Hippocampal formation (tissue), 2 donors: ENCODE data around the gene GORAB.

Experiments
- DNase-seq, 2 donors: peaks; one replicate each; lab custom pipeline; 2025; lab: John Stamatoyannopoulos, UW

GORAB gene

DNA sequence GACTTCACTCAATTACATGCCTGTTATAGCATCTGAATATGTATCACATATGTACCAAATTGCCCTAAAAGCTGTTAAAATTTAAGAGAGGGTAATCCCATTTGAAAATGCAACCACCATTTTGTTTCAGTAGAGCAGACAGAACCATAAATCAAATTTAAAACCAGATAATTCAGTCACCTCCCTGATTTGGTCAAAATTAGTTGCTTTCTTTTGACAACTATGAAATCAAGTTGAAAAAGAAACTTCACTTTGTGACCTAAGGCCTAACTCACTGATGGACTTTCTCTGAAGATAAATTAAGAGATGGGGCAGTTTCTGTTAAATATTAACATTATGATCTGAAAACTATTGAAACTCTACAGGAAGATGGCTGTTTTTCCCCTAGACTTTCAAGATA is 6.7 kb downstream of the GORAB start:
- no peak for DNase-seq

DNA sequence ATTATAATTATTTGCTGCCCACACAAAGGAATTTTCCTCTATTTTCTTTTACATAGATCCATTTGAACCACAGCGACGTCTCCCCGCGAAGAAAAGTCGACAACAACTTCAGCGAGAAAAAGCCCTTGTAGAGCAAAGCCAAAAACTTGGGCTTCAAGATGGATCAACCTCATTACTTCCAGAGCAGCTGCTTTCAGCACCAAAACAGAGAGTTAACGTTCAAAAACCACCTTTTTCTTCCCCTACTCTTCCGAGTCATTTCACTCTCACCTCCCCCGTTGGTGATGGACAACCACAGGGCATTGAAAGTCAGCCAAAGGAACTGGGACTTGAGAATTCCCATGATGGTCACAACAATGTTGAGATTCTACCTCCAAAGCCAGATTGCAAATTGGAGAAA is 7.2 kb downstream of the GORAB start:
- DNase-seq = no peak

- DNase-seq = no peak
Measured at GRCh38 chr1:170544624-170545023, 12.7 kb downstream of the GORAB start.

DNA sequence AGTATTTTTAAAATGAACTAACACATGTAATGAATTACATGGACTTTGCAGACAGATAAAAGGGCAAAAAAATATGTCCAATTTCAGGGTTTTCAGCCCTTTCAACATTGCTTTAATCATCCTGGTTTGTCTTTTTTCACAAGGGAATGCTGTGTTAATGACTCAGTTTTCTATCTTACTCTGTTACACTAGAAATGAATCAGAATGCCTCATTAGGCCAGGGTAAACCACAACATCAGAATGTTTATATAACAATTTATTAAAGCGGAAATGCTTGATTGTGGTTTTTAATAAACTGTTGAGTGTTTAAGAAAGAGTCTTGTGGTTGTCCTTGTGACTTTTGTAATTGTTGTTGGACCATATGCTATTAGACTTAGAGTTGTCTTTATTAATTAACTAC is 13.5 kb downstream of the GORAB start:
- DNase-seq = no peak

DNA sequence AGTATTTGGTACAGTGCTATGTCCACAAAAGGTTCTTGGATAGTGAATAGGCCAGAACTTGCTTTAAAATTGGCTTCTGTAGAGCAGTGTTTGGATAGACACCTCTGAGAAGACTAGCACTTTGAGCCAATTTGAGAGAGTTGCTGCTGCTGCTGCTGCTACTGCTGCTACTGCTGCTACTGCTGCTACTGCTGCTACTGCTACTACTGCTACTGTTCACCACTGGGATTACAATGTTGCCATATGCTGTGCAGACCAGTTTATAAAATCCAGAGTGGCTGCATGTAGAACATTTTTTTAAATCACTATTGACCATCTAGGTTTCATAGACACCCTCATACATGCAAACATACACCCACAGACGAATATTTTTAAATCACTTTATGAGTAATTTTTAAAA is 15.3 kb downstream of the GORAB start:
- DNase-seq = no peak

GRCh38 chr1:170548497-170548896 is 16.5 kb downstream of the GORAB start:
- no peak for DNase-seq

- no peak for DNase-seq
Measured at GRCh38 chr1:170555370-170555769, 23.4 kb downstream of the GORAB start.

- no peak for DNase-seq
Measured at GRCh38 chr1:170556917-170557316, 25.0 kb downstream of the GORAB start.

DNA sequence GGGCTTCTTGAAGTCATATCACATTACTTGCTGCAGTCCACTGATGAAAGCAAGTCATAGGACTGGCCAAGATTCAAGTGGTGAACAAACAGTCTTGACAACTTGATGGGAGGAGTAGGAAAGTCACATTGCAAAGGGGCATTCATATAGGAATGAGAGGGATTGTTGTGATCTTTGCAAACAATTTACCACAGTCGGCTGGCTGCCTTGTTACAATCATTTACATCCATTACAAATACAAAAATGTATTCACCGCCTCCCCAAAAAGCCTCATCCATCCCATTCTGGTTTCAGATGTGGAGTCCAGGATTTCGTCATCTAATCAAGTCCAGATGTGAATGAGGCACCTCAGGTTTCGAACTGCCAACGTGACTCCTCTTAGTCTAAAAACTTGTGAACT is 26.8 kb downstream of the GORAB start:
- DNase-seq = no peak

GRCh38 chr1:170559166-170559565 is 27.2 kb downstream of the GORAB start:
- no peak for DNase-seq

- DNase-seq = no peak
Measured at GRCh38 chr1:170560681-170561285, 28.8 kb downstream of the GORAB start.

DNA sequence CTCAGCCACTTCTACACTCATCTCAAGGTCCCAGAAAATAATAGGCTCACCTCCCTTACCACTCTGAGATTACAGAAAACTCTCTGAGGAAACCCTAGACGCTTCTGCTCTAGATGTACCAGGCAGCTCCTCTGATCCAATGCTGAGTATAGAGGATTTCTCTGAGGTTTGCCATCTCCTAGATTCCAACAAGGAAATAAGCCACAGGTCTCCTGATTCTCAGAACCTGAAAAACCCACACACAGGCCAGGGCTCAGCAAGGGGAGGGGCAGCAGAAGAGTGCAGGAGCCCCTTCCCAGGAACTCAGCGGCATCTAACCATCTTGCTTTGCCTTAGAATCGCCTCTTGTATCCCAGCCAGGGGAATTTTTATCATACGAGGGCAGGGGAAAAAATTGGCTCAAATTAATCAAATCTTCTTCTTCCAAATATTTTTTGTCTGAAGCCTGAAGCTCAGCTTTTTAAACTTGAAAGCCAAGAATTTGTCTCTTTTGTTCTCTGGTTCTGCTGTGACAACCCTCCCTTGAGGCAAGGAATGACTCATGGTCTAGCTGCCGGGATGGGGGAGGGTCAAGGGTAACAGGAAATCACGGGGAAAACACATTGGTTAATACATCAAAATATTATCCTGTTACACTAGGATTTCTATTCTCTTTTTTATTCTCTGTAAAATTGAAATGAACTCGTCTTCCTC is 30.8 kb downstream of the GORAB start:
- no peak for DNase-seq

- DNase-seq = no peak
Measured at GRCh38 chr1:170567214-170567613, 35.2 kb downstream of the GORAB start.

- DNase-seq = no peak
Measured at GRCh38 chr1:170568197-170568596, 36.2 kb downstream of the GORAB start.

DNA sequence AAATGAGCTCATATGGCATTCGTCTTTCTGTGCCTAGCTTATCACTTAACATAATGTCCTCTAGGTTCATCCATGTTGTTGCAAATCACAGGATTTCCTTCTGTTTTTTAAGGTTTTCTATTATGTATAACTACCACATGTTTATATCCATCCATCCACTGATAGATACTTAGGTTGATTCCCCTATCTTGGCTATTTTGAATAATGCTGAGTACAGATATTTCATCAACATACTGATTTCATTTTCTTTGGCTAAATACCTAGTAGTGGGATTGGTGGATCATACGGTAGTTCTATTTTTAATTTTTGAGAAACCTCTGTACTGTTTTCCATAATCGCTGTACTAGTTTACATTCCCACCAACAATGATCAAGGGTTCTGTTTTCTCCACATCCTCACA is 45.0 kb downstream of the GORAB start:
- DNase-seq = no peak

DNA sequence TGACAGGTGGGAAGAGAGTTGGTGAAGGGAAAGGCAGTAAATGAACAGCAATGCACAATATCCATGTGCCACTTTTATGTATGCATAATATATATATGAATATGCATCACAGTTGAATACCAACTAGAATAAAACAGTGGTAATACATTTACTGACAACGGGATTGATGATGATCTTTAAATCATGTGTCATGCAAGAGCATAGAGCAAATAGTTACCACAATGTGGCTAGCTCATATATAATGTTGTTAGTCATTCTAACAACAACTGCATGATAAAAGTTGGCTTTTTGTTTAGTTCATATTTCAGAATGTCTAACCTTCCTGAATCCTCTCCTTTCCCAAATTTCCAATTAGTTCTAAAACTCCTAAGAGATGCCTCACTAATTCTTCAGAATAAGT is 46.4 kb downstream of the GORAB start:
- DNase-seq = no peak

- DNase-seq = no peak
Measured at GRCh38 chr1:170580636-170581440, 48.9 kb downstream of the GORAB start.

DNA sequence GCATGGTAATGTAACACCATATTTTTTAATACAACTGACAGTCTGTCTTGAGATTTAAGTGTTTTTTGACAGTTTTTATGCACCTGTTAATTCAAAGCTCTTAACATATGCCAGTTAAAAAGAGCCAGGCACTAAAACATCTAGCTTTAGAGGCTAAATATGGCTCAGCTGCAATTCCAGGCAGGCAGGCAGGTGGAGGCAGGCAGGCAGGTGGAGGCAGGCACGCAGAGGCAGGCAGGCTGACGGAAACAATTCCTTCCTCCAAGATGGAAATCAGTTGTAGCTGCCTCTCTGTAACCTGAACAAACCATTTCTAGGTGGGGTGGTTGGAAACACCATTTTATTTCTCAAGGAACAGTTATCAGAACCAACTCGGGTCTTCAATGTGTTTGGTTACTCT is 51.2 kb downstream of the GORAB start:
- DNase-seq = no peak

DNA sequence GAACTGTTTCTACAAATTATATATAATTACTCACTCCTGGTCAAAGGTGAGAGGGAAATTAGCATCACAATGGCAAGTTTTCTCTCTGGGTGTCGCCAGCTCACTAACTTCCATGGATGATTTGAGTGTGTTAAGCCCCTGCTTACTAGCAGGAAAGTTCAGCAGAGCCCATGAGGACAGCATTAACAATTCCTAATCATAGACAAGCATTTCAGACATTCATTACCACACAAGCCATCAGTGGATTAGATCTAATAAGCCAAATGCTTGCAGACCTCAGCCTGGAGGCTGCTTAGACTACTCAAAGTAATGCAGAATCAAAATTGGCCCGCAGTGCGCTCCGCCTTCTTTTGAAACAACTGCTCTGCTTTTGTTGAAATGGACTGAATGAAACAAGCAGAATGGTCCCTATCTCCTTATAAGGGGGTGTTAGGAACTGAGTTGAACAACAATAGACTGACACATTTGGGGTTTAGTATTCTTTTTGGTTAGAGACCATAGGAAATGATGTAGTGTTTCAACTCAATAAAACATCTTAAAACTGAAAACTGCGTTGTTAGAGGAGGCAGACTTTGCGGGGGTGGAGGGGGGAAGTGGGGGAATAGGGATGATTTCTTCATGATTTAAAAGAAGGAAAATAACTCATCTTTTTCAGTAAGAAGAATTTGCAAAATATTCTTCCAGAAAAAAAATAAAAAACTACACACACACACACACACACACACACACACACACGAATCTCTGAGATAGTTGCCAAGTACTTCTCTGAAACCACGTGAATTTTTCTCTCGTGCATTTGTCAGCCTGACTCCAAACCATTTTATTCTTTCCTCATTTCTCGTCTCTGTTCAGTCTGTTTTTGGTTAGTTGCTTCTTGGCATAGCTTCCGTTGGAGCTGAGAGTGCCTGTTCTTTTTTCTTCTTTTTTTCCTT is 54.6 kb downstream of the GORAB start:
- no peak for DNase-seq

DNA sequence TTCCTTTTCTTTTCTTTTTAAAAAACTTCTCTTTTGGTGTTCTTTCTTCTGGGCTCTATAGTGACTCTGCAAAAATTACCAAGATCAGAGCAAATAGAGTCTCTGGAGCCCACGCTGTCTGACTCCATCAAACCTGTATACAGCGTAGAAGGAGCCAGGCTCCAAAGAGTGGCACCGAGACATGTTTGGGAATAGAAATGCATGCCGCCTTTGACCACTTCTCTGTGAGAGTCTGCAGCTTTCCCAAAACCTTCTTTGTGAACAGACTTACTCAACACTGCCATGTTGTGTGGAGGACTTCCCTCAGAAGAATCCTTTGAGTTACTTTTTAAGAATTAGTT is 55.3 kb downstream of the GORAB start:
- no peak for DNase-seq

DNA sequence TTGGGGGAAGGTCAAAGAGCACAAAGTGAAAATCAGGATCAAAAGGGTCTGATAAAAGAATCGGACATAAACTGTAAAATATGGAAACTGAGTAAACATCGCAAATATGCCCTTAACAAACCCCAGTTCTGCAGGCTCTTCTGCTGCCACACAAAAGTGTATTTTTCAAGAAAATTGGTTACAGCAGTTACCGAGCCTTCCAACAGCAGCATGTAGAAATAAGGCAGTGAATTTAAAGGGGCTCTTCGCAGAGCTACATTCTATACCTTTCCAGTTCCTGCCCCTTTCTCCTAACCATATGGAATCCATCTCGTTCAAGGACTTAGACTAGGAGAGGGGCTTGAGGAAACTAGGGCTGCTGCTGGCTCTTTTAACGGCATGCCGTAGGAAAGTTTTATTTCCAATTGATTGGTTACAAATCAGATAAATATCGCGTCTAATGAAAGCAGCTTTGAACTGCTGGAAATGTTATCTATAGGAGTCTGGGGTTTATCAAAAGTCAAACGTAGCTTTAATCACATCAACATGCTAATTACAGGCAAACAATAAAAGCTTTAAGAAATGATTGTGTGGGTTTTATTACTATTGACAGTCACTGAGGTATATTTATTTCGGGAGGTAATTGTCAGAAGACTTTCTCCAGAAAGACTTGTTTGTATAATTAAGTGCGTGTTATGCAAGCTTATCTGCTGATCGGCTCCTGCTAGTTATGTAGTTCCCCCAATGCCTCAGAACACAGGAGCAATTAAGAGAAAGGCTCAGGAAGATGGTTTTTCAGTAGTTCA is 59.1 kb downstream of the GORAB start:
- no peak for DNase-seq
